Endodermal cell (in vitro differentiated cells): ENCODE measurements around the gene USP49. TPM values are rescaled to one million over a fixed set of nuclear protein-coding genes. Genes with fewer than 3 reads are reported as not detected.

ENCODE experiments used
- DNase-seq: peaks from one replicate; pipeline ENCODE4 v3.0.0-alpha.2; 2017
- H3K27ac ChIP-seq: 2 replicates; pipeline ENCODE4 v1.5.1; 2013; ENCODE audit warnings: mild to moderate bottlenecking, low read depth, low read length, moderate library complexity
- H3K27me3 ChIP-seq: 2 replicates; pipeline ENCODE4 v1.6.1; 2013; ENCODE audit warnings: mild to moderate bottlenecking, low read length, moderate library complexity; ENCODE audit not compliant: insufficient read depth, control insufficient read depth, poor library complexity, severe bottlenecking
- H3K36me3 ChIP-seq: 2 replicates; pipeline ENCODE4 v1.7.0; 2013; ENCODE audit warnings: mild to moderate bottlenecking, low read length, moderate library complexity; ENCODE audit not compliant: control insufficient read depth, insufficient read depth
- H3K4me1 ChIP-seq: one replicate; pipeline ENCODE4 v1.7.0; 2013; ENCODE audit warnings: low read length; ENCODE audit not compliant: control insufficient read depth, insufficient read depth
- H3K4me3 ChIP-seq: 2 replicates; pipeline ENCODE4 v1.5.1; 2013; ENCODE audit warnings: mild to moderate bottlenecking, low read length, moderate library complexity
- H3K9ac ChIP-seq: 2 replicates; pipeline ENCODE4 v1.6.1; 2013; ENCODE audit warnings: mild to moderate bottlenecking, low read length, moderate library complexity; ENCODE audit not compliant: poor library complexity, severe bottlenecking; ENCODE audit errors: extremely low read depth
- H3K9me3 ChIP-seq: 2 replicates; pipeline ENCODE4 v1.6.1; 2013; ENCODE audit warnings: mild to moderate bottlenecking, low read length, moderate library complexity; ENCODE audit not compliant: control insufficient read depth
- H3K27ac Mint-ChIP-seq: 2 replicates; pipeline ENCODE4 v1.8.0; 2020; ENCODE audit warnings: mixed read lengths
- H3K27me3 Mint-ChIP-seq: 2 replicates; pipeline ENCODE4 v1.8.0; 2021; ENCODE audit warnings: mild to moderate bottlenecking, mixed read lengths; ENCODE audit not compliant: insufficient read depth
- H3K36me3 Mint-ChIP-seq: 2 replicates; pipeline ENCODE4 v1.8.0; 2020; ENCODE audit warnings: low read depth, mixed read lengths
- H3K4me1 Mint-ChIP-seq: 2 replicates; pipeline ENCODE4 v1.8.0; 2020; ENCODE audit warnings: mixed read lengths
- H3K4me3 Mint-ChIP-seq: 2 replicates; pipeline ENCODE4 v1.8.0; 2020; ENCODE audit warnings: mild to moderate bottlenecking, moderate library complexity, mixed read lengths
- H3K9me3 Mint-ChIP-seq: 2 replicates; pipeline ENCODE4 v1.8.0; 2020; ENCODE audit warnings: mild to moderate bottlenecking, mixed read lengths
- CTCF ChIP-seq: fragments of 200-600 bp; sonication (generic); conservative IDR thresholded peaks from 2 replicates; pipeline ENCODE4 v1.5.0; 2021; ENCODE audit warnings: antibody characterized with exemption, mild to moderate bottlenecking
- WGBS, 2 experiments: methylation state at CpG; one replicate each; pipeline versions ENCODE4 v1.1.5 to v1.1.7; 2013; ENCODE audit warnings: missing lambda C conversion rate in 2 of 2, mixed read lengths in 1 of 2; ENCODE audit not compliant: insufficient coverage in 1 of 2, insufficient read length in 1 of 2; 5-methylcytosine and 5-hydroxymethylcytosine counted together
- total RNA-seq, 2 donors: library from RNA; stranded (reverse); fragmentation: NEBNext Ultra II Directional in 1 of 2; extraction: Animal tissue kit (Norgen Biotek cat#: 25700) in 1 of 2; gene quantifications; 2 replicates in 1 of 2; 3 replicates in 1 of 2; pipeline ENCODE4 v1.2.1, GENCODE V29; 2021

USP49 gene
- total RNA-seq, 2 donors from 2014 or later: 14.0 to 18.9 TPM

- Histone ChIP-seq H3K9me3 (no peaks in the 10 kb centered on the region), H3K36me3 (no peaks in the 10 kb centered on the region), H3K4me3 (peak overlapping the region; percentile 85), H3K27me3 (no peaks in the 10 kb centered on the region), H3K9ac (no peak overlapping the region), H3K4me1 (peaks cover 3% of the 10 kb centered on the region), H3K27ac (no peak overlapping the region)
- WGBS, 2 experiments: 49 to 59% methylated on average over 16 to 20 of the region's 20 CpGs
- no peak for TF ChIP-seq CTCF
- DNase-seq: no peak
- Mint-ChIP-seq H3K36me3 (no peaks in the 10 kb centered on the region), H3K9me3 (no peaks in the 10 kb centered on the region), H3K4me3 (peak overlapping the region; percentile 69), H3K4me1 (peaks cover 24% of the 10 kb centered on the region), H3K27me3 (peaks cover 14% of the 10 kb centered on the region), H3K27ac (peak overlapping the region; percentile 62)
These were observed 47.1 kb upstream of the USP49 start for GRCh38 chr6:41942067-41942851.

- H3K4me3 Mint-ChIP-seq: peak within 1 kb of the TSS; percentile 69
- H3K9me3 Mint-ChIP-seq: no peaks in the 10 kb centered on the region
- H3K36me3 Mint-ChIP-seq: no peaks in the 10 kb centered on the region
- Histone ChIP-seq H3K36me3 (peaks cover 7% of the 10 kb centered on the region), H3K4me1 (peaks cover 3% of the 10 kb centered on the region), H3K27me3 (no peaks in the 10 kb centered on the region), H3K9me3 (no peaks in the 10 kb centered on the region), H3K4me3 (peak within 1 kb of the TSS; percentile 85), H3K27ac (no peak within 1 kb of the TSS), H3K9ac (peak within 1 kb of the TSS; percentile 27)
- WGBS, 2 experiments: 0% methylated on average over 39 to 87 of the region's 87 CpGs
- DNase-seq: peak; percentile 89
- TF ChIP-seq CTCF: no peak
- H3K27ac Mint-ChIP-seq: peak within 1 kb of the TSS; percentile 62
- H3K27me3 Mint-ChIP-seq: peaks cover 16% of the 10 kb centered on the region
- H3K4me1 Mint-ChIP-seq: peaks cover 24% of the 10 kb centered on the region
These were observed 46.3 kb upstream of the USP49 start, which contains the start of gene CCND3 for GRCh38 chr6:41941280-41942066. Gene CCND3, minus strand, starts transcription at chr6:41941808. Its CDS starts 159 bp downstream, at chr6:41941649.

- H3K27ac Mint-ChIP-seq: no peak overlapping the region
- Histone ChIP-seq H3K9me3 (no peaks in the 10 kb centered on the region), H3K36me3 (peaks cover 9% of the 10 kb centered on the region), H3K4me3 (peak overlapping the region; percentile 85), H3K4me1 (peaks cover 3% of the 10 kb centered on the region), H3K9ac (peak overlapping the region; percentile 27), H3K27ac (no peak overlapping the region), H3K27me3 (no peaks in the 10 kb centered on the region)
- H3K4me3 Mint-ChIP-seq: peak overlapping the region; percentile 69
- WGBS, 2 experiments: 0% methylated on average over 3 to 38 of the region's 38 CpGs
- H3K27me3 Mint-ChIP-seq: peaks cover 16% of the 10 kb centered on the region
- H3K36me3 Mint-ChIP-seq: no peaks in the 10 kb centered on the region
- peak; percentile 78 for DNase-seq
- H3K9me3 Mint-ChIP-seq: no peaks in the 10 kb centered on the region
- peaks cover 24% of the 10 kb centered on the region for H3K4me1 Mint-ChIP-seq
- TF ChIP-seq CTCF: no peak
These were observed 45.6 kb upstream of the USP49 start for GRCh38 chr6:41940759-41941279.
